DND-41 (cell line): ENCODE results near the gene SLC2A6.

Experiments
- EZH2 ChIP-seq: IDR thresholded peaks from 3 replicates; pipeline ENCODE4 v1.6.1; 2012; ENCODE audit warnings: borderline replicate concordance, low read depth, mild to moderate bottlenecking, moderate library complexity, low read length, inconsistent platforms; ENCODE audit not compliant: severe bottlenecking
- TF ChIP-seq, protein P1 (sequence below): IDR thresholded peaks from 2 replicates; pipeline ENCODE4 v1.5.1; 2012; ENCODE audit warnings: borderline replicate concordance, low read length, moderate library complexity, mild to moderate bottlenecking; ENCODE audit not compliant: poor library complexity, severe bottlenecking; ENCODE audit errors: extremely low read depth

DNA sequence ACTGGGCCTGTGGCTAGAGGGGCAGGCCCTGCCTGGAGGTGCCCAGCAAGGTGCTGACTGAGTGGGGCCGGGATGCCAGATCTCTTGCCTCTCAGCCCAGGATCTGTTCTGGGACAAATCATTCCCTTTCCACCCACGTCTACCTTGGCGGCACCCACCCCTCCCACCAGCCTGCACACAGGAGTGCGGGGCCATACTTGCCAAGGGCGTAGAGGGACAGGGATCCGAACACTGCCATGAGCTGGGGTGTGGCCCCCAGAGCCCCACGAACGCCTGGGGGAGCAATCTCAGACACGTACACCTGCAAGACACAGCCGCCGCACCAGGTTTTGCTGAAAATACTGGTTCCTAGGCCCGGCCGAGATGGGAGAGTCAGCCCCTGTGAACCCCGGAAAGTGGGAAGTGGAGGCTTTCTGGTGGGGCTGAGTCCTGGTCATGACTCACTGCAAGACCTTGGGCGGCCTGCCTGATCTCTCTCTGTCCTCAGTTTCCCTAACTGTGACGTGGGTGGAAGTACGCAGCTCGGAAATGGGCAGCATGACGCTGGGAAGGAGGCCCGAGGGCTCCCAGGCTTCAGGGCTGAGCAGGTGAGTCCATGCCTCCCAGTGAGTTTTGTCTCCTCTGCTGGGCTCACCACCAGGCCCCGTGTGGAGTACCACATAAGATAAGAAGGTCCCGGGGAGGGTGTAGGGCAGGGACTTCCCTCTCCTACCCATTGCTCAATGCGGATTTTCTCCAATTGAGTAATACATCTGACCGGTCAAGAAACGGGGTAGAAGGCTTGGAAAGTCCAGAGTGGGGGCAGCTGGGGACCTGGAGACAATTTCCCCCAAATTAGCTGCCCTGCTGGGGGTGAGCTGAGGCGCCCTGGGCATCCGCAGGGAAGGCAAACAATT lies 2.6 kb downstream of the SLC2A6 start:
- TF ChIP-seq, protein P1, sequence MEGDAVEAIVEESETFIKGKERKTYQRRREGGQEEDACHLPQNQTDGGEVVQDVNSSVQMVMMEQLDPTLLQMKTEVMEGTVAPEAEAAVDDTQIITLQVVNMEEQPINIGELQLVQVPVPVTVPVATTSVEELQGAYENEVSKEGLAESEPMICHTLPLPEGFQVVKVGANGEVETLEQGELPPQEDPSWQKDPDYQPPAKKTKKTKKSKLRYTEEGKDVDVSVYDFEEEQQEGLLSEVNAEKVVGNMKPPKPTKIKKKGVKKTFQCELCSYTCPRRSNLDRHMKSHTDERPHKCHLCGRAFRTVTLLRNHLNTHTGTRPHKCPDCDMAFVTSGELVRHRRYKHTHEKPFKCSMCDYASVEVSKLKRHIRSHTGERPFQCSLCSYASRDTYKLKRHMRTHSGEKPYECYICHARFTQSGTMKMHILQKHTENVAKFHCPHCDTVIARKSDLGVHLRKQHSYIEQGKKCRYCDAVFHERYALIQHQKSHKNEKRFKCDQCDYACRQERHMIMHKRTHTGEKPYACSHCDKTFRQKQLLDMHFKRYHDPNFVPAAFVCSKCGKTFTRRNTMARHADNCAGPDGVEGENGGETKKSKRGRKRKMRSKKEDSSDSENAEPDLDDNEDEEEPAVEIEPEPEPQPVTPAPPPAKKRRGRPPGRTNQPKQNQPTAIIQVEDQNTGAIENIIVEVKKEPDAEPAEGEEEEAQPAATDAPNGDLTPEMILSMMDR = no peak
- no peak for TF ChIP-seq EZH2
